HEK293T (cell line): ENCODE measurements around the gene NUDT14.

Experiments used
- CTCF ChIA-PET: fragments of 350-600 bp; formaldehyde crosslinking; extraction: SDS; loops from one replicate; lab custom pipeline; 2021; ENCODE audit warnings: antibody characterized with exemption, inconsistent platforms; lab: Yijun Ruan, JAX
- POLR2A ChIA-PET: fragments of 350-600 bp; formaldehyde crosslinking; extraction: SDS; loops from one replicate; lab custom pipeline; 2020; ENCODE audit warnings: antibody characterized with exemption, inconsistent platforms; lab: Yijun Ruan, JAX
- DNase-seq: peaks from one replicate; pipeline ENCODE4 v3.0.0; 2012; ENCODE audit warnings: mixed read lengths; ENCODE audit errors: extremely low spot score
- ARNT ChIP-seq: fragments of 450-650 bp; IDR thresholded peaks from 2 replicates; pipeline ENCODE4 v1.6.1; 2017; ENCODE audit warnings: mild to moderate bottlenecking
- BHLHE40 ChIP-seq: fragments of 450-650 bp; IDR thresholded peaks from 2 replicates; pipeline ENCODE4 v1.6.1; 2016; ENCODE audit warnings: mild to moderate bottlenecking, moderate library complexity, borderline replicate concordance
- CTBP1 ChIP-seq: fragments of 450-650 bp; IDR thresholded peaks from 2 replicates; pipeline ENCODE4 v1.6.1; 2016; ENCODE audit warnings: borderline replicate concordance
- ELF4 ChIP-seq: fragments of 450-650 bp; IDR thresholded peaks from 2 replicates; pipeline ENCODE4 v1.6.1; 2017; ENCODE audit warnings: antibody characterized with exemption
- FOXA1 ChIP-seq: fragments of 450-650 bp; IDR thresholded peaks from 2 replicates; pipeline ENCODE4 v1.6.1; 2016; ENCODE audit warnings: mild to moderate bottlenecking
- FOXK2 ChIP-seq: fragments of 450-650 bp; IDR thresholded peaks from 2 replicates; pipeline ENCODE4 v1.6.1; 2016; ENCODE audit warnings: mild to moderate bottlenecking
- FOXM1 ChIP-seq: fragments of 450-650 bp; IDR thresholded peaks from 2 replicates; pipeline ENCODE4 v1.6.1; 2017; ENCODE audit warnings: mild to moderate bottlenecking, borderline replicate concordance
- HDGF ChIP-seq: fragments of 450-650 bp; IDR thresholded peaks from 2 replicates; pipeline ENCODE4 v1.6.1; 2017; ENCODE audit warnings: antibody characterized with exemption, borderline replicate concordance
- L3MBTL2 ChIP-seq: fragments of 450-650 bp; conservative IDR thresholded peaks from 2 replicates; pipeline ENCODE4 v1.6.1; 2016; ENCODE audit warnings: mild to moderate bottlenecking
- LEF1 ChIP-seq: fragments of 450-650 bp; IDR thresholded peaks from 2 replicates; pipeline ENCODE4 v1.6.1; 2017; ENCODE audit warnings: mild to moderate bottlenecking, borderline replicate concordance
- NFRKB ChIP-seq: fragments of 450-650 bp; IDR thresholded peaks from 2 replicates; pipeline ENCODE4 v1.6.1; 2016; ENCODE audit warnings: mild to moderate bottlenecking, moderate library complexity
- PKNOX1 ChIP-seq: fragments of 450-650 bp; IDR thresholded peaks from 2 replicates; pipeline ENCODE4 v1.6.1; 2016
- SP1 ChIP-seq: fragments of 450-650 bp; IDR thresholded peaks from 2 replicates; pipeline ENCODE4 v1.6.1; 2017
- SUZ12 ChIP-seq: fragments of 450-650 bp; IDR thresholded peaks from 2 replicates; pipeline ENCODE4 v1.6.1; 2016; ENCODE audit warnings: mild to moderate bottlenecking
- TARDBP ChIP-seq: fragments of 450-650 bp; IDR thresholded peaks from 2 replicates; pipeline ENCODE4 v1.6.1; 2016
- ZNF384 ChIP-seq: fragments of 450-650 bp; IDR thresholded peaks from 2 replicates; pipeline ENCODE4 v1.6.1; 2016

The NUDT14 gene

GRCh38 chr14:105209646-105210045 is 28.5 kb upstream of the NUDT14 start:
- DNase-seq = no peak
- TF ChIP-seq SUZ12 = no peak
- no peak for TF ChIP-seq ZNF384
- no peak for TF ChIP-seq FOXA1
- no peak for TF ChIP-seq FOXK2
- no peak for TF ChIP-seq PKNOX1
- no peak for TF ChIP-seq L3MBTL2
- no peak for TF ChIP-seq NFRKB
- no peak for TF ChIP-seq CTBP1
- no peak for TF ChIP-seq ARNT
- no peak for TF ChIP-seq SP1
- TF ChIP-seq HDGF = no peak
- TF ChIP-seq LEF1 = no peak
- no peak for TF ChIP-seq FOXM1
- no peak for TF ChIP-seq BHLHE40
- no peak for TF ChIP-seq ELF4
- TF ChIP-seq TARDBP = no peak
- CTCF ChIA-PET = no interaction called here
- POLR2A ChIA-PET = no interaction called here

- CTCF ChIA-PET = no interaction called here
- TF ChIP-seq TARDBP = no peak
- no peak for TF ChIP-seq ZNF384
- TF ChIP-seq PKNOX1 = no peak
- TF ChIP-seq SUZ12 = no peak
- no peak for TF ChIP-seq HDGF
- no peak for TF ChIP-seq FOXA1
- TF ChIP-seq FOXM1 = no peak
- TF ChIP-seq CTBP1 = no peak
- DNase-seq = no peak
- POLR2A ChIA-PET = no interaction called here
These were observed 28.0 kb upstream of the NUDT14 start for GRCh38 chr14:105209091-105209490.

- ChIA-PET POLR2A (no interaction called here), CTCF (no interaction called here)
These were observed 27.6 kb upstream of the NUDT14 start for GRCh38 chr14:105208738-105209075.

GRCh38 chr14:105207996-105208737 is 27.1 kb upstream of the NUDT14 start:
- no peak for TF ChIP-seq FOXK2
- no peak for TF ChIP-seq BHLHE40
- TF ChIP-seq TARDBP = no peak
- TF ChIP-seq SUZ12 = no peak
- TF ChIP-seq ARNT = no peak
- TF ChIP-seq FOXM1 = no peak
- no peak for TF ChIP-seq LEF1
- TF ChIP-seq CTBP1 = no peak
- no peak for TF ChIP-seq PKNOX1
- TF ChIP-seq ELF4 = no peak
- no peak for TF ChIP-seq FOXA1
- TF ChIP-seq HDGF = no peak
- no peak for DNase-seq
- ChIA-PET CTCF (no interaction called here), POLR2A (no interaction called here)

More at GRCh38 chr14:105208738-105209075, 27.6 kb upstream of the NUDT14 start:
- no peak for DNase-seq
- no peak for TF ChIP-seq HDGF
- TF ChIP-seq SP1 = no peak
- TF ChIP-seq TARDBP = no peak
- no peak for TF ChIP-seq ARNT
- no peak for TF ChIP-seq LEF1
- TF ChIP-seq FOXA1 = no peak
- no peak for TF ChIP-seq L3MBTL2
- TF ChIP-seq CTBP1 = no peak
- no peak for TF ChIP-seq FOXK2
- TF ChIP-seq FOXM1 = no peak
- TF ChIP-seq PKNOX1 = no peak
- TF ChIP-seq ELF4 = no peak
- TF ChIP-seq BHLHE40 = no peak
- no peak for TF ChIP-seq ZNF384
- no peak for TF ChIP-seq NFRKB
- no peak for TF ChIP-seq SUZ12

GRCh38 chr14:105207460-105207901 is 26.4 kb upstream of the NUDT14 start:
- POLR2A ChIA-PET = no interaction called here
- DNase-seq = peak; percentile 53
- TF ChIP-seq FOXM1 (no peak), ARNT (no peak), FOXA1 (no peak), SP1 (no peak), LEF1 (no peak), ZNF384 (no peak), BHLHE40 (no peak), CTBP1 (no peak), NFRKB (no peak), SUZ12 (no peak), HDGF (no peak), ELF4 (no peak), L3MBTL2 (no peak), PKNOX1 (no peak), TARDBP (no peak)
- CTCF ChIA-PET = interaction anchor here (0.8 kb wide), 2 partner anchors 13 to 53 kb away, joined by 3 to 5 read pairs; no protein-coding TSS in a partner anchor
